ENCODE data around the gene RASGEF1B. TPM values are rescaled to one million over a fixed set of nuclear protein-coding genes. Genes with fewer than 3 reads are reported as not detected.

The RASGEF1B gene
- total RNA-seq, 1 experiment from 2014 or later: 7.5 TPM

DNA sequence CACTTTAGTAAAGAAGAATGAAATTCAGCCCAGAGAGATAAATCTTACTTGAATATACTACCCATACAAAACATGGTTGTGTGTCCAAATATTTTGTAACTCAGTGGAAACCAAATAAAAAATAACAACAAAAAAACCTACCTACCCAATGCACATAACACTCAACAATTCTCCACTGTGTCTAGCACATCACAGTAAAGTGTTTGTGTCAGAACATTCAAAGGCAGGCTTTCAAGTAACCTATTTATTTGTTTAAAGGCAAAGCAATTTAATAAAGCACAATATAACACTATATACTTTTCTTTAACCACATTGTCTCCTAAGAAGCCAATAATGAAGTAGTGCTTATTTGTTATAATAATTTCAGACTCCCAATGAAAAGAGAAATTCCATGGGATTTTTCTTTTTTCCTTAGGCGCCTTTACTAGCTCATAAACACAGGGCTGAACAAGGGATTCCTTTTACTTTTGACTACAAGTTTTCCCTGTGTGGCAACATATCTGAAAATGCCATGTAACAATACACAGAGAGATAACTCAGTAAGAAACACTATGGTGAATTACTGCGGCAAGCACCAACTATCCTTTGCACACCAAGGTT lies 13.7 kb downstream of the RASGEF1B start:
- Mint-ChIP-seq H3K36me3 (ENCODE audit: insufficient read depth in 1 of 3, low read depth in 3 of 3) (peaks cover 0 to 5% (median 0%) of the 10 kb centered on the region in 3 experiments; a peak in 3 of 7 replicates), H3K27me3 (ENCODE audit: low read depth) (no peaks in the 10 kb centered on the region), H3K4me3 (no peak overlapping the region), H3K9me3 (no peaks in the 10 kb centered on the region), H3K4me1 (peaks cover 15 to 17% of the 10 kb centered on the region in 2 experiments), H3K27ac (no peak overlapping the region)
- no peak overlapping the region for H3K14ac ChIP-seq (ENCODE audit: insufficient read depth, low read length)
- H3K4ac ChIP-seq (ENCODE audit: low read depth, low read length): no peak overlapping the region
- no peak overlapping the region for H3T11ph ChIP-seq (ENCODE audit: low read length)
- no peak overlapping the region for H2BK5ac ChIP-seq (ENCODE audit: insufficient read length, low read length)
- no peak overlapping the region for H3K23ac ChIP-seq (ENCODE audit: insufficient read length, low read depth, low read length)
- H3K18ac ChIP-seq (ENCODE audit: insufficient read length, low read depth, low read length): no peak overlapping the region
- H3K56ac ChIP-seq (ENCODE audit: insufficient read length, low read depth, low read length): no peak overlapping the region
- TF ChIP-seq, protein P1, sequence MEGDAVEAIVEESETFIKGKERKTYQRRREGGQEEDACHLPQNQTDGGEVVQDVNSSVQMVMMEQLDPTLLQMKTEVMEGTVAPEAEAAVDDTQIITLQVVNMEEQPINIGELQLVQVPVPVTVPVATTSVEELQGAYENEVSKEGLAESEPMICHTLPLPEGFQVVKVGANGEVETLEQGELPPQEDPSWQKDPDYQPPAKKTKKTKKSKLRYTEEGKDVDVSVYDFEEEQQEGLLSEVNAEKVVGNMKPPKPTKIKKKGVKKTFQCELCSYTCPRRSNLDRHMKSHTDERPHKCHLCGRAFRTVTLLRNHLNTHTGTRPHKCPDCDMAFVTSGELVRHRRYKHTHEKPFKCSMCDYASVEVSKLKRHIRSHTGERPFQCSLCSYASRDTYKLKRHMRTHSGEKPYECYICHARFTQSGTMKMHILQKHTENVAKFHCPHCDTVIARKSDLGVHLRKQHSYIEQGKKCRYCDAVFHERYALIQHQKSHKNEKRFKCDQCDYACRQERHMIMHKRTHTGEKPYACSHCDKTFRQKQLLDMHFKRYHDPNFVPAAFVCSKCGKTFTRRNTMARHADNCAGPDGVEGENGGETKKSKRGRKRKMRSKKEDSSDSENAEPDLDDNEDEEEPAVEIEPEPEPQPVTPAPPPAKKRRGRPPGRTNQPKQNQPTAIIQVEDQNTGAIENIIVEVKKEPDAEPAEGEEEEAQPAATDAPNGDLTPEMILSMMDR (conservative IDR thresholded peaks at IDR 0.05): no peak
- no peak overlapping the region for H2BK120ac ChIP-seq (ENCODE audit: low read depth, low read length, poor library complexity, severe bottlenecking)
- H3K4me1 ChIP-seq (ENCODE audit: insufficient read depth, low read length): no peaks in the 10 kb centered on the region
- no peak overlapping the region for H3K27ac ChIP-seq (ENCODE audit: insufficient read length, low read depth, low read length)
- peaks cover 2% of the 10 kb centered on the region for H4K20me1 ChIP-seq (ENCODE audit: control insufficient read depth, insufficient read depth, insufficient read length)
- H2AK5ac ChIP-seq (ENCODE audit: insufficient read length, low read length): no peak overlapping the region
- H2BK20ac ChIP-seq (ENCODE audit: low read depth, low read length, poor library complexity, severe bottlenecking): no peak overlapping the region
- no peaks in the 10 kb centered on the region; the same call in 1 of the 2 replicates for H3K79me2 ChIP-seq (ENCODE audit: insufficient read depth, low read length)
- H3K9ac ChIP-seq (ENCODE audit: extremely low read depth, insufficient read length, low read length): no peak overlapping the region
- no peak overlapping the region for H2BK15ac ChIP-seq (ENCODE audit: low read depth, low read length)
- no peak overlapping the region for H2AFZ ChIP-seq (ENCODE audit: low read length)
- no peaks in the 10 kb centered on the region for H3K9me3 ChIP-seq (ENCODE audit: control insufficient read depth, low read depth, low read length)
- no peak overlapping the region for H4K5ac ChIP-seq (ENCODE audit: insufficient read length, low read depth, low read length)
- no peaks in the 10 kb centered on the region for H3K79me1 ChIP-seq (ENCODE audit: insufficient read depth, low read depth, low read length, poor library complexity, severe bottlenecking)
- no peak overlapping the region for H4K8ac ChIP-seq (replicated peaks; ENCODE audit: insufficient read length, low read depth, low read length)
- H3K4me2 ChIP-seq (ENCODE audit: insufficient read depth, insufficient read length, low read length): no peak overlapping the region
- WGBS (ENCODE audit: extremely low coverage, insufficient read length, low lambda C conversion rate): no CpG with 5 or more reads among the region's 2 CpGs
- H4K91ac ChIP-seq (ENCODE audit: insufficient read length, low read depth, low read length): no peak overlapping the region
- H2BK12ac ChIP-seq (ENCODE audit: insufficient read length, low read depth, low read length): no peak overlapping the region
- no peaks in the 10 kb centered on the region for H3K23me2 ChIP-seq (ENCODE audit: insufficient read length, low read depth, low read length, poor library complexity, severe bottlenecking)
- no peaks in the 10 kb centered on the region for H3K27me3 ChIP-seq (ENCODE audit: insufficient read depth, low read length)
- DNase-seq: no peak

Data from H9 (cell line).